GM21360 (cell line): ENCODE measurements around the gene OR10T2.
"Not testable (repeated sequence)": the region's sequence is repeated elsewhere in the genome, so short reads cannot be mapped to it uniquely, and the experiment has no call there.

Experiments used
- ATAC-seq: cut with Tn5 transposase; IDR thresholded peaks from one replicate; pipeline ENCODE4 v1.9.1; 2021; ENCODE audit warnings: mild to moderate bottlenecking, moderate library complexity; ENCODE audit not compliant: unreplicated experiment

The OR10T2 gene

GRCh38 chr1:158356616-158357015 is 42.6 kb downstream of the OR10T2 start:
- ATAC-seq, result no peak

- ATAC-seq, result no peak
Observed at GRCh38 chr1:158355773-158356285, 43.4 kb downstream of the OR10T2 start.

GRCh38 chr1:158354255-158354654 is 45.0 kb downstream of the OR10T2 start:
- ATAC-seq, result no peak

GRCh38 chr1:158353303-158354075 is 45.8 kb downstream of the OR10T2 start, which contains the start of gene CD1E:
TSS of gene CD1E (plus strand) at chr1:158353894. CDS start at chr1:158353989, 95 bp downstream.
- ATAC-seq, result no peak

- not testable (repeated sequence) for ATAC-seq
Observed at GRCh38 chr1:158348946-158349345, 50.3 kb downstream of the OR10T2 start.
